Activated T-cell treated with anti-CD3 and anti-CD28 coated beads, Interleukin-2, amount 50 U/mL, for 24 hours (primary cell): ENCODE measurements around the gene ACE.

ENCODE experiments used
- DNase-seq: peaks from one replicate; pipeline ENCODE4 v3.0.0-alpha.2; 2020
- H3K27ac Mint-ChIP-seq: 2 replicates; pipeline ENCODE4 v1.8.0; 2020; ENCODE audit warnings: mild to moderate bottlenecking, mixed read lengths
- H3K27me3 Mint-ChIP-seq: 2 replicates; pipeline ENCODE4 v1.8.0; 2020; ENCODE audit warnings: mixed read lengths
- H3K36me3 Mint-ChIP-seq: 2 replicates; pipeline ENCODE4 v1.8.0; 2020; ENCODE audit warnings: low read depth, mixed read lengths
- H3K4me1 Mint-ChIP-seq: 2 replicates; pipeline ENCODE4 v1.8.0; 2020; ENCODE audit warnings: low read depth, mixed read lengths
- H3K4me3 Mint-ChIP-seq: 2 replicates; pipeline ENCODE4 v1.8.0; 2020; ENCODE audit warnings: mild to moderate bottlenecking, moderate library complexity, mixed read lengths
- H3K9me3 Mint-ChIP-seq: 2 replicates; pipeline ENCODE4 v1.8.0; 2020; ENCODE audit warnings: mixed read lengths

The ACE gene

GRCh38 chr17:63534816-63535455 is 58.1 kb downstream of the ACE start:
- no peak overlapping the region for H3K27ac Mint-ChIP-seq
- H3K4me3 Mint-ChIP-seq, result no peak overlapping the region
- no peak for DNase-seq
- no peaks in the 10 kb centered on the region for H3K9me3 Mint-ChIP-seq
- peaks cover 29% of the 10 kb centered on the region for H3K27me3 Mint-ChIP-seq
- peaks cover 4% of the 10 kb centered on the region for H3K4me1 Mint-ChIP-seq
- no peaks in the 10 kb centered on the region for H3K36me3 Mint-ChIP-seq

GRCh38 chr17:63535640-63536039 is 58.8 kb downstream of the ACE start:
- peaks cover 32% of the 10 kb centered on the region for H3K27me3 Mint-ChIP-seq
- peaks cover 4% of the 10 kb centered on the region for H3K4me1 Mint-ChIP-seq
- H3K27ac Mint-ChIP-seq, result no peak overlapping the region
- H3K36me3 Mint-ChIP-seq, result no peaks in the 10 kb centered on the region
- no peak overlapping the region for H3K4me3 Mint-ChIP-seq
- no peak for DNase-seq
- no peaks in the 10 kb centered on the region for H3K9me3 Mint-ChIP-seq

- H3K9me3 Mint-ChIP-seq, result no peaks in the 10 kb centered on the region
- H3K27ac Mint-ChIP-seq, result no peak overlapping the region
- no peak overlapping the region for H3K4me3 Mint-ChIP-seq
- no peak for DNase-seq
- H3K4me1 Mint-ChIP-seq, result peaks cover 4% of the 10 kb centered on the region
- peaks cover 36% of the 10 kb centered on the region for H3K27me3 Mint-ChIP-seq
- H3K36me3 Mint-ChIP-seq, result no peaks in the 10 kb centered on the region
These were observed 60.1 kb downstream of the ACE start for GRCh38 chr17:63537001-63537400.

GRCh38 chr17:63537991-63538692 is 61.3 kb downstream of the ACE start:
- Mint-ChIP-seq H3K4me3 (peak overlapping the region; percentile 36), H3K9me3 (no peaks in the 10 kb centered on the region), H3K4me1 (peaks cover 4% of the 10 kb centered on the region), H3K27ac (no peak overlapping the region), H3K27me3 (peaks cover 36% of the 10 kb centered on the region), H3K36me3 (no peaks in the 10 kb centered on the region)
- DNase-seq, result peak; percentile 45

GRCh38 chr17:63538693-63539595 is 62.1 kb downstream of the ACE start:
- H3K36me3 Mint-ChIP-seq, result no peaks in the 10 kb centered on the region
- H3K4me3 Mint-ChIP-seq, result peak overlapping the region; percentile 33
- peaks cover 4% of the 10 kb centered on the region for H3K4me1 Mint-ChIP-seq
- peaks cover 36% of the 10 kb centered on the region for H3K27me3 Mint-ChIP-seq
- DNase-seq, result no peak
- no peaks in the 10 kb centered on the region for H3K9me3 Mint-ChIP-seq
- no peak overlapping the region for H3K27ac Mint-ChIP-seq

GRCh38 chr17:63540590-63540989 is 63.7 kb downstream of the ACE start:
- no peak for DNase-seq
- no peak overlapping the region for H3K27ac Mint-ChIP-seq
- H3K4me3 Mint-ChIP-seq, result no peak overlapping the region
- H3K27me3 Mint-ChIP-seq, result peaks cover 36% of the 10 kb centered on the region
- H3K9me3 Mint-ChIP-seq, result no peaks in the 10 kb centered on the region
- no peaks in the 10 kb centered on the region for H3K36me3 Mint-ChIP-seq
- H3K4me1 Mint-ChIP-seq, result peaks cover 4% of the 10 kb centered on the region

- Mint-ChIP-seq H3K9me3 (no peaks in the 10 kb centered on the region), H3K27me3 (peaks cover 33% of the 10 kb centered on the region), H3K36me3 (no peaks in the 10 kb centered on the region), H3K4me3 (no peak overlapping the region), H3K4me1 (peaks cover 4% of the 10 kb centered on the region), H3K27ac (no peak overlapping the region)
- DNase-seq, result no peak
These were observed 65.3 kb downstream of the ACE start for GRCh38 chr17:63542218-63542545.

- Mint-ChIP-seq H3K36me3 (no peaks in the 10 kb centered on the region), H3K27ac (no peak overlapping the region), H3K4me1 (peaks cover 4% of the 10 kb centered on the region), H3K27me3 (peaks cover 24% of the 10 kb centered on the region), H3K4me3 (no peak overlapping the region), H3K9me3 (no peaks in the 10 kb centered on the region)
- DNase-seq, result no peak
These were observed 66.3 kb downstream of the ACE start for GRCh38 chr17:63542942-63543821.

GRCh38 chr17:63543822-63544420 is 67.1 kb downstream of the ACE start:
- no peak for DNase-seq
- peaks cover 17% of the 10 kb centered on the region for H3K27me3 Mint-ChIP-seq
- no peaks in the 10 kb centered on the region for H3K9me3 Mint-ChIP-seq
- no peak overlapping the region for H3K4me3 Mint-ChIP-seq
- no peaks in the 10 kb centered on the region for H3K4me1 Mint-ChIP-seq
- H3K36me3 Mint-ChIP-seq, result no peaks in the 10 kb centered on the region
- no peak overlapping the region for H3K27ac Mint-ChIP-seq

- Mint-ChIP-seq H3K27me3 (peaks cover 9% of the 10 kb centered on the region), H3K4me1 (peaks cover 5% of the 10 kb centered on the region), H3K4me3 (no peak overlapping the region), H3K36me3 (peaks cover 1% of the 10 kb centered on the region), H3K9me3 (no peaks in the 10 kb centered on the region), H3K27ac (no peak overlapping the region)
- no peak for DNase-seq
These were observed 67.8 kb downstream of the ACE start for GRCh38 chr17:63544467-63545301.

- Mint-ChIP-seq H3K27ac (no peak overlapping the region), H3K27me3 (no peaks in the 10 kb centered on the region), H3K9me3 (no peaks in the 10 kb centered on the region), H3K4me1 (peaks cover 7% of the 10 kb centered on the region), H3K36me3 (peaks cover 15% of the 10 kb centered on the region), H3K4me3 (no peak overlapping the region)
- peak; percentile 22 for DNase-seq
These were observed 69.6 kb downstream of the ACE start for GRCh38 chr17:63546308-63547082.

- DNase-seq, result no peak
- Mint-ChIP-seq H3K36me3 (peaks cover 19% of the 10 kb centered on the region), H3K27ac (no peak overlapping the region), H3K4me1 (peaks cover 10% of the 10 kb centered on the region), H3K27me3 (no peaks in the 10 kb centered on the region), H3K4me3 (no peak overlapping the region), H3K9me3 (no peaks in the 10 kb centered on the region)
These were observed 70.2 kb downstream of the ACE start for GRCh38 chr17:63547083-63547523.
